HEK293 (cell line): ENCODE results near the gene HOXD3.

Experiments used
- FEZF1 ChIP-seq: fragments of 450-650 bp; formaldehyde crosslinking; IDR thresholded peaks from 2 replicates; pipeline ENCODE4 v1.5.1; 2016; ENCODE audit warnings: missing biosample characterization, missing genetic modification characterization
- GFI1B ChIP-seq: fragments of 450-650 bp; formaldehyde crosslinking; IDR thresholded peaks from 2 replicates; pipeline ENCODE4 v1.5.1; 2016; ENCODE audit warnings: missing biosample characterization, missing genetic modification characterization
- INSM2 ChIP-seq: fragments of 450-650 bp; formaldehyde crosslinking; IDR thresholded peaks from 2 replicates; pipeline ENCODE4 v1.5.1; 2016; ENCODE audit warnings: missing biosample characterization, missing genetic modification characterization
- OVOL3 ChIP-seq: fragments of 450-650 bp; formaldehyde crosslinking; IDR thresholded peaks from 2 replicates; pipeline ENCODE4 v1.5.1; 2016; ENCODE audit warnings: missing biosample characterization, missing genetic modification characterization
- RBAK ChIP-seq: fragments of 450-650 bp; formaldehyde crosslinking; IDR thresholded peaks from 2 replicates; pipeline ENCODE4 v1.5.1; 2016; ENCODE audit warnings: missing biosample characterization, missing genetic modification characterization
- TCF7L2 ChIP-seq: IDR thresholded peaks from 2 replicates; pipeline ENCODE4 v1.6.1; 2011; ENCODE audit warnings: low read depth, mild to moderate bottlenecking, inconsistent platforms, low read length, moderate library complexity, borderline replicate concordance
- ZBTB1 ChIP-seq: fragments of 450-650 bp; formaldehyde crosslinking; IDR thresholded peaks from 2 replicates; pipeline ENCODE4 v1.5.1; 2016; ENCODE audit warnings: missing biosample characterization, missing genetic modification characterization
- ZBTB10 ChIP-seq: fragments of 450-650 bp; formaldehyde crosslinking; IDR thresholded peaks from 2 replicates; pipeline ENCODE4 v1.5.1; 2016; ENCODE audit warnings: missing biosample characterization, missing genetic modification characterization
- ZFP3 ChIP-seq: fragments of 450-650 bp; formaldehyde crosslinking; IDR thresholded peaks from 2 replicates; pipeline ENCODE4 v1.5.1; 2016; ENCODE audit warnings: low read depth, missing biosample characterization, missing genetic modification characterization
- ZFP69B ChIP-seq: fragments of 450-650 bp; formaldehyde crosslinking; IDR thresholded peaks from 2 replicates; pipeline ENCODE4 v1.5.1; 2016; ENCODE audit warnings: missing biosample characterization, missing genetic modification characterization
- ZNF10 ChIP-seq: fragments of 450-650 bp; formaldehyde crosslinking; IDR thresholded peaks from 2 replicates; pipeline ENCODE4 v1.5.1; 2017; ENCODE audit warnings: missing biosample characterization, missing genetic modification characterization
- ZNF16 ChIP-seq: fragments of 450-650 bp; formaldehyde crosslinking; IDR thresholded peaks from 2 replicates; pipeline ENCODE4 v1.5.1; 2016; ENCODE audit warnings: low read depth, missing biosample characterization, missing genetic modification characterization
- ZNF302 ChIP-seq: fragments of 450-650 bp; formaldehyde crosslinking; IDR thresholded peaks from 2 replicates; pipeline ENCODE4 v1.5.1; 2016; ENCODE audit warnings: missing biosample characterization, missing genetic modification characterization, low read depth
- ZNF354C ChIP-seq: fragments of 450-650 bp; formaldehyde crosslinking; IDR thresholded peaks from 2 replicates; pipeline ENCODE4 v1.5.1; 2016; ENCODE audit warnings: missing biosample characterization, missing genetic modification characterization, low read depth, borderline replicate concordance
- ZNF366 ChIP-seq: fragments of 450-650 bp; formaldehyde crosslinking; conservative IDR thresholded peaks from 2 replicates; pipeline ENCODE4 v1.5.1; 2016; ENCODE audit warnings: missing biosample characterization, missing genetic modification characterization
- ZNF398 ChIP-seq: fragments of 450-650 bp; formaldehyde crosslinking; IDR thresholded peaks from 2 replicates; pipeline ENCODE4 v1.5.1; 2017; ENCODE audit warnings: missing biosample characterization, missing genetic modification characterization
- ZNF544 ChIP-seq: fragments of 450-650 bp; formaldehyde crosslinking; IDR thresholded peaks from 2 replicates; pipeline ENCODE4 v1.5.0; 2017; ENCODE audit warnings: missing biosample characterization, missing genetic modification characterization
- ZNF621 ChIP-seq: fragments of 450-650 bp; formaldehyde crosslinking; IDR thresholded peaks from 2 replicates; pipeline ENCODE4 v1.5.1; 2017; ENCODE audit warnings: missing biosample characterization, missing genetic modification characterization
- ZNF626 ChIP-seq: fragments of 450-650 bp; sonication (Bioruptor Pico); formaldehyde crosslinking; IDR thresholded peaks from 2 replicates; pipeline ENCODE4 v1.5.1; 2018; ENCODE audit warnings: missing biosample characterization, missing genetic modification characterization, inconsistent platforms
- ZNF629 ChIP-seq: fragments of 450-650 bp; formaldehyde crosslinking; IDR thresholded peaks from 2 replicates; pipeline ENCODE4 v1.5.1; 2017; ENCODE audit warnings: missing biosample characterization, missing genetic modification characterization
- ZNF785 ChIP-seq: fragments of 450-650 bp; formaldehyde crosslinking; IDR thresholded peaks from 2 replicates; pipeline ENCODE4 v1.5.1; 2016; ENCODE audit warnings: missing biosample characterization, missing genetic modification characterization
- TF ChIP-seq, protein P1 (sequence below): fragments of 450-650 bp; formaldehyde crosslinking; IDR thresholded peaks from 2 replicates; pipeline ENCODE4 v1.5.1; 2017; ENCODE audit warnings: missing biosample characterization, missing genetic modification characterization
- TF ChIP-seq, protein P2 (sequence below): fragments of 450-650 bp; IDR thresholded peaks from 2 replicates; pipeline ENCODE4 v1.5.1; 2018; ENCODE audit warnings: missing biosample characterization, missing genetic modification characterization
- TF ChIP-seq, protein P3 (sequence below): fragments of 450-650 bp; formaldehyde crosslinking; IDR thresholded peaks from 2 replicates; pipeline ENCODE4 v1.5.1; 2016; ENCODE audit warnings: missing biosample characterization, missing genetic modification characterization
- TF ChIP-seq, protein P4 (sequence below): fragments of 450-650 bp; formaldehyde crosslinking; IDR thresholded peaks from 2 replicates; pipeline ENCODE4 v1.5.1; 2016; ENCODE audit warnings: missing biosample characterization, missing genetic modification characterization

The HOXD3 gene

DNA sequence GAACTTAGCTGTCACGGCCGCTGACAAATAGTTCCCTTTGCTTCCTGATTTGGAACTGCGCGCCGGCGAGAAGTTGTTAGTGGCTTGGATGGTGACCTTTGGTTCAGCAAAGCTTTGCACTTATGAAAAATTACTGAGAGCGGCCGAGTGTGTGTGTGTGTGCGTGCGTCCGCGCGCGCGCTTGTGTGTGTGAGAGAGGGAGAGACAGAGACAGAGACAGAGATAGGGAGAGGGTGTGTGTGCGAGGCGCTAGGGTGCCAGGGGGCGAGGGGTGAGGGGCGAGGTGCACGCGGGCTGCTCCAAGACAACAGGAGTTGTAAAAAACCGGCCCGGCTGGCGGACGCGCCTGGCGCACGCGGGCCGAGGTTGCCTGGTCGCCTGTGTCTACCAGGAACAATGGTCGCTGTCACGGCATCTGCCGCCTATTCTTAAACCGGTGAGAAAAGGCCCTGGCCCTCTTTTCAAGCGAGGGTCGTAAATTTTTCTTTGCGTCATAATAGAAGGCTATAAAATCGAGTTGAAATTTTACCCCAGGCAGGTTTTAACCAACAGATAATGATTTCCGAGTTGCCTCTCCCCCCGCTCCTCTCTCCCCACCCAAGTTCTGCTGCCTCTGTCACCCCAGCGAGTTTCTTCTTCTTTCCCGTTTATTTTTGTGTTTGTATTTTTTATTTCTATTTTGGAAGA lies 535 bp downstream of the HOXD3 start (continued):
- TF ChIP-seq, protein P1, sequence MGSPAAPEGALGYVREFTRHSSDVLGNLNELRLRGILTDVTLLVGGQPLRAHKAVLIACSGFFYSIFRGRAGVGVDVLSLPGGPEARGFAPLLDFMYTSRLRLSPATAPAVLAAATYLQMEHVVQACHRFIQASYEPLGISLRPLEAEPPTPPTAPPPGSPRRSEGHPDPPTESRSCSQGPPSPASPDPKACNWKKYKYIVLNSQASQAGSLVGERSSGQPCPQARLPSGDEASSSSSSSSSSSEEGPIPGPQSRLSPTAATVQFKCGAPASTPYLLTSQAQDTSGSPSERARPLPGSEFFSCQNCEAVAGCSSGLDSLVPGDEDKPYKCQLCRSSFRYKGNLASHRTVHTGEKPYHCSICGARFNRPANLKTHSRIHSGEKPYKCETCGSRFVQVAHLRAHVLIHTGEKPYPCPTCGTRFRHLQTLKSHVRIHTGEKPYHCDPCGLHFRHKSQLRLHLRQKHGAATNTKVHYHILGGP, result peak; percentile 43; the same call in 1 of the 2 replicates
- no peak for TF ChIP-seq ZNF621 (tag by site-specific recombination)
- TF ChIP-seq ZBTB1 (tag by site-specific recombination), result no peak; the same call in 1 of the 2 replicates
- 0 out of 2 replicates have a peak, but pooled peaks have one; percentile 40 for TF ChIP-seq INSM2 (tag by site-specific recombination)
- peak; percentile 71; the same call in 1 of the 2 replicates for TF ChIP-seq ZFP69B
- no peak for TF ChIP-seq ZNF626 (tag by site-specific recombination)
- no peak for TF ChIP-seq ZNF544 (tag by site-specific recombination)
- no peak for TF ChIP-seq ZNF354C
- TF ChIP-seq RBAK (tag by site-specific recombination), result no peak
- TF ChIP-seq ZNF16 (tag by site-specific recombination), result peak; percentile 81
- peak; percentile 83 for TF ChIP-seq TCF7L2
- peak; percentile 89 for TF ChIP-seq ZNF629 (tag by site-specific recombination)
- peak; percentile 74 for TF ChIP-seq ZNF398 (tag by site-specific recombination)
- no peak for TF ChIP-seq ZNF302 (tag by site-specific recombination)
- TF ChIP-seq ZNF785 (tag by site-specific recombination), result no peak
- TF ChIP-seq FEZF1 (tag by site-specific recombination), result peak; percentile 88
- TF ChIP-seq, protein P2, sequence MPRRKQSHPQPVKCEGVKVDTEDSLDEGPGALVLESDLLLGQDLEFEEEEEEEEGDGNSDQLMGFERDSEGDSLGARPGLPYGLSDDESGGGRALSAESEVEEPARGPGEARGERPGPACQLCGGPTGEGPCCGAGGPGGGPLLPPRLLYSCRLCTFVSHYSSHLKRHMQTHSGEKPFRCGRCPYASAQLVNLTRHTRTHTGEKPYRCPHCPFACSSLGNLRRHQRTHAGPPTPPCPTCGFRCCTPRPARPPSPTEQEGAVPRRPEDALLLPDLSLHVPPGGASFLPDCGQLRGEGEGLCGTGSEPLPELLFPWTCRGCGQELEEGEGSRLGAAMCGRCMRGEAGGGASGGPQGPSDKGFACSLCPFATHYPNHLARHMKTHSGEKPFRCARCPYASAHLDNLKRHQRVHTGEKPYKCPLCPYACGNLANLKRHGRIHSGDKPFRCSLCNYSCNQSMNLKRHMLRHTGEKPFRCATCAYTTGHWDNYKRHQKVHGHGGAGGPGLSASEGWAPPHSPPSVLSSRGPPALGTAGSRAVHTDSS (tag by site-specific recombination), result no peak
- TF ChIP-seq ZFP3 (tag by site-specific recombination), result no peak
- peak; percentile 62; the same call in 1 of the 2 replicates for TF ChIP-seq ZNF366 (tag by site-specific recombination)
- TF ChIP-seq ZNF10, result no peak
- TF ChIP-seq, protein P3, sequence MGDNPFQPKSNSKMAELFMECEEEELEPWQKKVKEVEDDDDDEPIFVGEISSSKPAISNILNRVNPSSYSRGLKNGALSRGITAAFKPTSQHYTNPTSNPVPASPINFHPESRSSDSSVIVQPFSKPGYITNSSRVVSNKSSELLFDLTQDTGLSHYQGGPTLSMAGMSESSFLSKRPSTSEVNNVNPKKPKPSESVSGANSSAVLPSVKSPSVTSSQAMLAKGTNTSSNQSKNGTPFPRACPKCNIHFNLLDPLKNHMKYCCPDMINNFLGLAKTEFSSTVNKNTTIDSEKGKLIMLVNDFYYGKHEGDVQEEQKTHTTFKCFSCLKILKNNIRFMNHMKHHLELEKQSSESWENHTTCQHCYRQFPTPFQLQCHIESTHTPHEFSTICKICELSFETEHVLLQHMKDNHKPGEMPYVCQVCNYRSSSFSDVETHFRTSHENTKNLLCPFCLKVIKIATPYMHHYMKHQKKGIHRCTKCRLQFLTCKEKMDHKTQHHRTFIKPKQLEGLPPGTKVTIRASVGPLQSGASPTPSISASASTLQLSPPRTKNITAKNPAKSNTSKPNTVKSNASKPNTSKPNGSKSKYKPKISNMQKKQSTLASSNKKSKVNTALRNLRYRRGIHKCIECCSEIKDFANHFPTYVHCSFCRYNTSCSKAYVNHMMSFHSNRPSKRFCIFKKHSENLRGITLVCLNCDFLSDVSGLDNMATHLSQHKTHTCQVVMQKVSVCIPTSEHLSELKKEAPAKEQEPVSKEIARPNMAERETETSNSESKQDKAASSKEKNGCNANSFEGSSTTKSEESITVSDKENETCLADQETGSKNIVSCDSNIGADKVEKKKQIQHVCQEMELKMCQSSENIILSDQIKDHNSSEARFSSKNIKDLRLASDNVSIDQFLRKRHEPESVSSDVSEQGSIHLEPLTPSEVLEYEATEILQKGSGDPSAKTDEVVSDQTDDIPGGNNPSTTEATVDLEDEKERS (tag by site-specific recombination), result no peak
- TF ChIP-seq, protein P4, sequence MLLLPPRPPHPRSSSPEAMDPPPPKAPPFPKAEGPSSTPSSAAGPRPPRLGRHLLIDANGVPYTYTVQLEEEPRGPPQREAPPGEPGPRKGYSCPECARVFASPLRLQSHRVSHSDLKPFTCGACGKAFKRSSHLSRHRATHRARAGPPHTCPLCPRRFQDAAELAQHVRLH (tag by site-specific recombination), result no peak
- TF ChIP-seq ZBTB10 (tag by site-specific recombination), result no peak
- no peak for TF ChIP-seq OVOL3 (tag by site-specific recombination)
- TF ChIP-seq GFI1B (tag by site-specific recombination), result 0 out of 2 replicates have a peak, but pooled peaks have one; percentile 15
